Measurements from ENCODE around the gene PTGES2.
"Not testable (repeated sequence)": the region's sequence is repeated elsewhere in the genome, so short reads cannot be mapped to it uniquely, and the experiment has no call there.

- TF ChIP-seq, protein P1, sequence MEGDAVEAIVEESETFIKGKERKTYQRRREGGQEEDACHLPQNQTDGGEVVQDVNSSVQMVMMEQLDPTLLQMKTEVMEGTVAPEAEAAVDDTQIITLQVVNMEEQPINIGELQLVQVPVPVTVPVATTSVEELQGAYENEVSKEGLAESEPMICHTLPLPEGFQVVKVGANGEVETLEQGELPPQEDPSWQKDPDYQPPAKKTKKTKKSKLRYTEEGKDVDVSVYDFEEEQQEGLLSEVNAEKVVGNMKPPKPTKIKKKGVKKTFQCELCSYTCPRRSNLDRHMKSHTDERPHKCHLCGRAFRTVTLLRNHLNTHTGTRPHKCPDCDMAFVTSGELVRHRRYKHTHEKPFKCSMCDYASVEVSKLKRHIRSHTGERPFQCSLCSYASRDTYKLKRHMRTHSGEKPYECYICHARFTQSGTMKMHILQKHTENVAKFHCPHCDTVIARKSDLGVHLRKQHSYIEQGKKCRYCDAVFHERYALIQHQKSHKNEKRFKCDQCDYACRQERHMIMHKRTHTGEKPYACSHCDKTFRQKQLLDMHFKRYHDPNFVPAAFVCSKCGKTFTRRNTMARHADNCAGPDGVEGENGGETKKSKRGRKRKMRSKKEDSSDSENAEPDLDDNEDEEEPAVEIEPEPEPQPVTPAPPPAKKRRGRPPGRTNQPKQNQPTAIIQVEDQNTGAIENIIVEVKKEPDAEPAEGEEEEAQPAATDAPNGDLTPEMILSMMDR (IDR thresholded peaks at IDR 0.05): not testable (repeated sequence)
- not testable (repeated sequence) for TF ChIP-seq POLR2A (IDR thresholded peaks at IDR 0.05)
Measured at GRCh38 chr9:128130651-128131050, 3.1 kb upstream of the PTGES2 start.
